Body of pancreas (tissue), 4 donors: ENCODE measurements around the gene ABI3. TPM values are rescaled to one million over a fixed set of nuclear protein-coding genes. Genes with fewer than 3 reads are reported as not detected.

Source experiments
- ATAC-seq: fragments of 150-250 bp; one replicate; pipeline ENCODE4 v1.9.1; 2016
- DNase-seq, 4 donors: peaks; one replicate each; pipeline ENCODE4 v3.0.0-alpha.2; 2019
- H3K27ac ChIP-seq, 4 donors: fragments of 200-600 bp; sonication (generic); 1 replicate in 3 of 4; 2 replicates in 1 of 4; pipeline versions ENCODE4 v1.5.1 to v1.6.1; 2016 to 2019; ENCODE audit warnings: mild to moderate bottlenecking in 1 of 4, mixed read lengths in 1 of 4, moderate library complexity in 1 of 4
- H3K27me3 ChIP-seq, 2 donors: fragments of 200-600 bp; sonication (generic); one replicate each; pipeline ENCODE4 v1.6.0; 2016; ENCODE audit warnings: mild to moderate bottlenecking in 1 of 2
- H3K36me3 ChIP-seq, 2 donors: fragments of 200-600 bp; sonication (generic); replicated peaks in 1 of 2; 2 replicates each; pipeline ENCODE4 v1.5.1; 2016; ENCODE audit warnings: low read depth in 2 of 2; ENCODE audit not compliant: insufficient read depth in 1 of 2
- H3K4me1 ChIP-seq: fragments of 200-600 bp; sonication (generic); one replicate; pipeline ENCODE4 v1.6.0; 2016
- H3K4me3 ChIP-seq, 2 donors: fragments of 200-600 bp; sonication (generic); 1 replicate in 1 of 2; 2 replicates in 1 of 2; pipeline ENCODE4 v1.5.1; 2016 to 2019
- H3K9me3 ChIP-seq, 3 donors: fragments of 200-600 bp; sonication (generic); 1 replicate in 2 of 3; 2 replicates in 1 of 3; pipeline ENCODE4 v1.5.1; 2016
- CTCF ChIP-seq, 7 experiments: fragments of 450-650 bp in 4 of 7; fragments of 200-600 bp in 3 of 7; sonication (generic) in 3 of 7; IDR thresholded peaks; one replicate each; pipeline ENCODE4 v1.5.1; 2016 to 2019; ENCODE audit warnings: antibody characterized with exemption in 7 of 7
- POLR2A ChIP-seq, 3 donors: fragments of 450-650 bp; IDR thresholded peaks; one replicate each; pipeline ENCODE4 v1.6.1; 2016; ENCODE audit warnings: antibody characterized with exemption in 3 of 3, mild to moderate bottlenecking in 2 of 3
- WGBS, 2 donors: methylation state at CpG; one replicate each; pipeline ENCODE4 v1.1.5; 2017; 5-methylcytosine and 5-hydroxymethylcytosine counted together
- intact Hi-C: fragments of 100-400 bp; cut with DNase I; formaldehyde crosslinking; loops from one replicate; pipeline ENCODE4 v1.15.1; 2023
- total RNA-seq, 2 donors: library from RNA; depleted of rRNA; stranded (reverse); fragments of >200 nt; gene quantifications; one replicate each; pipeline ENCODE4 v1.1.0, GENCODE V29; 2016

ABI3 gene
- 1 to 10 TPM; 4.9 to 6.3 TPM for total RNA-seq

- intact Hi-C loops, result no loop called here
- ATAC-seq (peak; percentile 39), DNase-seq (peak in 2 of 4 donors; percentile 22 to 52)
- WGBS, 2 donors, result 32 to 46% methylated on average over 17 to 22 of the region's 22 CpGs
- no peaks in the 10 kb centered on the region for H3K27me3 ChIP-seq
- no peak within 1 kb of the TSS for H3K4me3 ChIP-seq
- no peaks in the 10 kb centered on the region for H3K36me3 ChIP-seq
- no peaks in the 10 kb centered on the region for H3K9me3 ChIP-seq
- peak within 1 kb of the TSS in 3 of 4 donors; percentile 20 to 52 (median 34) for H3K27ac ChIP-seq
- peaks cover 16% of the 10 kb centered on the region for H3K4me1 ChIP-seq
- TF ChIP-seq CTCF (IDR thresholded peaks at IDR 0.05) (no peak), POLR2A (IDR thresholded peaks at IDR 0.05) (peak in 2 of 3 donors; percentile 39 to 62)
These were observed at the start of gene ABI3, which contains the start of gene GNGT2 for GRCh38 chr17:49210158-49211029. Gene ABI3, plus strand, starts transcription at chr17:49210707. Its CDS starts 18 bp downstream, at chr17:49210725. Gene GNGT2, minus strand, starts transcription at chr17:49210574. Its CDS starts 3,152 bp downstream, at chr17:49207422.

- no peak for TF ChIP-seq CTCF (IDR thresholded peaks at IDR 0.05)
- no peak for TF ChIP-seq POLR2A (IDR thresholded peaks at IDR 0.05)
These were observed 47.6 kb upstream of the ABI3 start for GRCh38 chr17:49162866-49163265.

GRCh38 chr17:49165143-49165542, 45.4 kb upstream of the ABI3 start:
- peaks cover 0 to 4% of the 10 kb centered on the region in 2 donors for H3K27me3 ChIP-seq
- H3K9me3 ChIP-seq, result no peaks in the 10 kb centered on the region
- intact Hi-C loops, result no loop called here
- ATAC-seq (no peak), DNase-seq (no peak)
- H3K4me3 ChIP-seq, result no peak overlapping the region
- H3K27ac ChIP-seq, result no peak overlapping the region
- TF ChIP-seq CTCF (IDR thresholded peaks at IDR 0.05) (no peak), POLR2A (IDR thresholded peaks at IDR 0.05) (no peak)
- H3K4me1 ChIP-seq, result no peaks in the 10 kb centered on the region
- WGBS, 2 donors, result 66 to 67% methylated on average over 2 of the region's 2 CpGs
- no peaks in the 10 kb centered on the region for H3K36me3 ChIP-seq

More at GRCh38 chr17:49162866-49163265, 47.6 kb upstream of the ABI3 start:
- no peaks in the 10 kb centered on the region for H3K9me3 ChIP-seq
- no peak for ATAC-seq
- WGBS, 2 donors, result 58 to 66% methylated on average over 4 of the region's 4 CpGs
- no peak overlapping the region for H3K4me3 ChIP-seq
- H3K27ac ChIP-seq, result no peak overlapping the region
- no peaks in the 10 kb centered on the region for H3K4me1 ChIP-seq
- intact Hi-C loops, result no loop called here
- DNase-seq, result peak in 2 of 4 donors; percentile 11 to 15
- no peaks in the 10 kb centered on the region for H3K36me3 ChIP-seq
- H3K27me3 ChIP-seq, result peaks cover 0 to 3% of the 10 kb centered on the region in 2 donors

- no peaks in the 10 kb centered on the region for H3K9me3 ChIP-seq
- no peaks in the 10 kb centered on the region for H3K36me3 ChIP-seq
- ATAC-seq (no peak), DNase-seq (no peak)
- intact Hi-C loops, result no loop called here
- TF ChIP-seq CTCF (IDR thresholded peaks at IDR 0.05) (no peak), POLR2A (IDR thresholded peaks at IDR 0.05) (no peak)
- H3K27ac ChIP-seq, result no peak overlapping the region
- no peak overlapping the region for H3K4me3 ChIP-seq
- H3K4me1 ChIP-seq, result no peaks in the 10 kb centered on the region
- peaks cover 0 to 4% of the 10 kb centered on the region in 2 donors for H3K27me3 ChIP-seq
- 49 to 50% methylated on average over 9 of the region's 9 CpGs for WGBS, 2 donors
These were observed 41.8 kb upstream of the ABI3 start for GRCh38 chr17:49168706-49169105.
